Activated B cell treated with CpG ODN at 0.5 μM for 24 hours (primary cell): ENCODE measurements around the gene OGDH. TPM values are rescaled to one million over a fixed set of nuclear protein-coding genes. Genes with fewer than 3 reads are reported as not detected.
"Not testable (repeated sequence)": the region's sequence is repeated elsewhere in the genome, so short reads cannot be mapped to it uniquely, and the experiment has no call there.

Experiments
- ATAC-seq: fragments of 200-7000 bp; cut with Tn5 transposase; one replicate; pipeline ENCODE4 v1.10.0; 2021; ENCODE audit warnings: low read depth, mild to moderate bottlenecking, moderate library complexity
- CTCF ChIA-PET: fragments of 350-600 bp; sonication (Branson Sonifier 250); formaldehyde crosslinking; loops from one replicate; lab custom pipeline; 2021; ENCODE audit warnings: antibody characterized with exemption; lab: Charles Lee
- POLR2A ChIA-PET: fragments of 350-600 bp; sonication (Branson Sonifier 250); formaldehyde crosslinking; loops from one replicate; lab custom pipeline; 2021; ENCODE audit warnings: antibody characterized with exemption; lab: Charles Lee
- DNase-seq: peaks from one replicate; pipeline ENCODE4 v3.0.0; 2022
- H3K27ac Mint-ChIP-seq: one replicate; pipeline ENCODE4 v1.8.0; 2020; ENCODE audit warnings: mixed read lengths
- H3K27me3 Mint-ChIP-seq: one replicate; pipeline ENCODE4 v1.8.0; 2021; ENCODE audit warnings: mixed read lengths
- H3K36me3 Mint-ChIP-seq: one replicate; pipeline ENCODE4 v1.8.0; 2021; ENCODE audit warnings: low read depth, mixed read lengths
- H3K4me1 Mint-ChIP-seq: one replicate; pipeline ENCODE4 v1.8.0; 2021; ENCODE audit warnings: mixed read lengths
- H3K4me3 Mint-ChIP-seq: one replicate; pipeline ENCODE4 v1.8.0; 2020; ENCODE audit warnings: mild to moderate bottlenecking, mixed read lengths
- H3K9me3 Mint-ChIP-seq: one replicate; pipeline ENCODE4 v1.8.0; 2020; ENCODE audit warnings: mixed read lengths
- CTCF ChIP-seq: fragments of 200-600 bp; IDR thresholded peaks from one replicate; pipeline ENCODE4 v1.8.0; 2022; ENCODE audit warnings: antibody characterized with exemption, mild to moderate bottlenecking
- intact Hi-C: fragments of 100-400 bp; cut with micrococcal nuclease; formaldehyde crosslinking; loops from one replicate; pipeline ENCODE4 v1.15.1; 2024
- total RNA-seq: library from RNA; stranded (reverse); gene quantifications from 2 replicates; pipeline ENCODE4 v1.2.3, GENCODE V29; 2022

OGDH gene
- total RNA-seq, 1 donor from 2014 or later: 81.7 TPM

GRCh38 chr7:44700322-44700721 is 93.9 kb downstream of the OGDH start:
- H3K27ac Mint-ChIP-seq: no peak overlapping the region
- ATAC-seq (no peak), DNase-seq (no peak)
- intact Hi-C loops: no loop called here
- H3K4me3 Mint-ChIP-seq: no peak overlapping the region
- no peaks in the 10 kb centered on the region for H3K4me1 Mint-ChIP-seq
- H3K27me3 Mint-ChIP-seq: no peaks in the 10 kb centered on the region
- CTCF ChIA-PET: no interaction called here
- no peak for TF ChIP-seq CTCF
- POLR2A ChIA-PET: interaction anchor here (1.2 kb wide), 1 partner anchor 41 kb away, joined by 3 read pairs; no protein-coding TSS in a partner anchor
- H3K36me3 Mint-ChIP-seq: peaks cover 77% of the 10 kb centered on the region
- no peaks in the 10 kb centered on the region for H3K9me3 Mint-ChIP-seq

- not testable (repeated sequence) for H3K27ac Mint-ChIP-seq
Measured at GRCh38 chr7:44703391-44703790, 97.0 kb downstream of the OGDH start.

GRCh38 chr7:44703921-44704320 is 97.5 kb downstream of the OGDH start:
- no peak for TF ChIP-seq CTCF
- Mint-ChIP-seq H3K27ac (no peak overlapping the region), H3K4me3 (no peak overlapping the region), H3K36me3 (peaks cover 66% of the 10 kb centered on the region), H3K4me1 (no peaks in the 10 kb centered on the region), H3K9me3 (no peaks in the 10 kb centered on the region), H3K27me3 (no peaks in the 10 kb centered on the region)
- intact Hi-C loops: no loop called here
- ATAC-seq (no peak), DNase-seq (no peak)
- ChIA-PET POLR2A (interaction anchor here (1.1 to 1.7 kb wide), 2 partner anchors 97 to 143 kb away, joined by 3 to 4 read pairs; no protein-coding TSS in a partner anchor), CTCF (no interaction called here)

More at GRCh38 chr7:44703391-44703790, 97.0 kb downstream of the OGDH start:
- H3K4me3 Mint-ChIP-seq, H3K9me3 Mint-ChIP-seq, H3K27me3 Mint-ChIP-seq, H3K4me1 Mint-ChIP-seq, intact Hi-C loops, ATAC-seq, DNase-seq: not testable (repeated sequence)
- CTCF ChIA-PET: interaction anchor here (0.7 kb wide), 1 partner anchor 433 kb away, joined by 3 read pairs; no protein-coding TSS in a partner anchor
- POLR2A ChIA-PET: interaction anchor here (1.1 to 1.7 kb wide), 2 partner anchors 97 to 144 kb away, joined by 3 to 4 read pairs; no protein-coding TSS in a partner anchor
- H3K36me3 Mint-ChIP-seq: peaks cover 68% of the 10 kb centered on the region

- CTCF ChIA-PET: no interaction called here
- intact Hi-C loops: no loop called here
- Mint-ChIP-seq H3K27ac (no peak overlapping the region), H3K4me1 (no peaks in the 10 kb centered on the region), H3K9me3 (no peaks in the 10 kb centered on the region), H3K27me3 (no peaks in the 10 kb centered on the region), H3K36me3 (peaks cover 62% of the 10 kb centered on the region), H3K4me3 (no peak overlapping the region)
- DNase-seq (no peak), ATAC-seq (no peak)
- no peak for TF ChIP-seq CTCF
- POLR2A ChIA-PET: interaction anchor here (0.7 kb wide), 2 partner anchors 69 to 93 kb away, joined by 3 read pairs; no protein-coding TSS in a partner anchor
Measured at GRCh38 chr7:44705434-44705833, 99.0 kb downstream of the OGDH start.

GRCh38 chr7:44706788-44707557 is 100.5 kb downstream of the OGDH start:
- intact Hi-C loops: no loop called here
- Mint-ChIP-seq H3K4me3 (no peak overlapping the region), H3K27me3 (no peaks in the 10 kb centered on the region), H3K4me1 (no peaks in the 10 kb centered on the region), H3K36me3 (peaks cover 46% of the 10 kb centered on the region), H3K27ac (no peak overlapping the region), H3K9me3 (no peaks in the 10 kb centered on the region)
- ChIA-PET POLR2A (interaction anchor here (0.6 to 0.7 kb wide), 2 partner anchors 63 to 90 kb away, joined by 3 to 4 read pairs; no protein-coding TSS in a partner anchor), CTCF (no interaction called here)
- ATAC-seq (no peak), DNase-seq (no peak)
- TF ChIP-seq CTCF: no peak
